ENCODE measurements around the gene CSTF1.

DNA sequence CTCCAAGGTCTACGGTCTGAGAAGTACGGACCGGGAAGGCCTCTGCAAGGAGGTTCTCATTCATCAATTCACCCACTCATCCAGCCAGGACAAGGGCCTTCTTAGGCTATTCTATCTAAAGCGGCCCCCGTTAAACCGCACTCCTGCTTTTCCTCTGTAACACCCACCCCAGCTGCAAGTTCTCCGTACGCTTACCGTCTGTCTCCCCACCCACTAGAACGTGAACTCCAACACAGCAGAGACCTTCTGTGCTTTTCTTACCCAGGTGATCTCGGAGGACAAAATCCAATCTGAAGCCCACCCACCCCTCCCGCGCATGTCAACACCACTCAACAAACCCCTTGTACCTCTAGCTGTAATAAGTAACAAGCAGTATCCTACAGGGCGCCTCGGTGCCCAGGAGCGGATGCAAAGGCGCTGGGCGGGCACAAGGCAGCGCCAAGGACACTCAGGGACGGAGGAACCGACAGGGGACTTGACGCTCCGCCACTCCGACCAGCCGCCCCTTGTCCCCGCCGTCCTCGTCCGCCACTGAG lies 781 bp upstream of the CSTF1 start:
- TF ChIP-seq CEBPB (IDR thresholded peaks at IDR 0.05) (no peak), NFIC (IDR thresholded peaks at IDR 0.05) (no peak), TAF1 (IDR thresholded peaks at IDR 0.05; ENCODE audit: low read depth) (no peak), YY1 (IDR thresholded peaks at IDR 0.05; ENCODE audit: low read depth) (no peak)
- TF ChIP-seq, protein P1, sequence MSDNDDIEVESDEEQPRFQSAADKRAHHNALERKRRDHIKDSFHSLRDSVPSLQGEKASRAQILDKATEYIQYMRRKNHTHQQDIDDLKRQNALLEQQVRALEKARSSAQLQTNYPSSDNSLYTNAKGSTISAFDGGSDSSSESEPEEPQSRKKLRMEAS (IDR thresholded peaks at IDR 0.05): no peak
- TF ChIP-seq, protein P2, sequence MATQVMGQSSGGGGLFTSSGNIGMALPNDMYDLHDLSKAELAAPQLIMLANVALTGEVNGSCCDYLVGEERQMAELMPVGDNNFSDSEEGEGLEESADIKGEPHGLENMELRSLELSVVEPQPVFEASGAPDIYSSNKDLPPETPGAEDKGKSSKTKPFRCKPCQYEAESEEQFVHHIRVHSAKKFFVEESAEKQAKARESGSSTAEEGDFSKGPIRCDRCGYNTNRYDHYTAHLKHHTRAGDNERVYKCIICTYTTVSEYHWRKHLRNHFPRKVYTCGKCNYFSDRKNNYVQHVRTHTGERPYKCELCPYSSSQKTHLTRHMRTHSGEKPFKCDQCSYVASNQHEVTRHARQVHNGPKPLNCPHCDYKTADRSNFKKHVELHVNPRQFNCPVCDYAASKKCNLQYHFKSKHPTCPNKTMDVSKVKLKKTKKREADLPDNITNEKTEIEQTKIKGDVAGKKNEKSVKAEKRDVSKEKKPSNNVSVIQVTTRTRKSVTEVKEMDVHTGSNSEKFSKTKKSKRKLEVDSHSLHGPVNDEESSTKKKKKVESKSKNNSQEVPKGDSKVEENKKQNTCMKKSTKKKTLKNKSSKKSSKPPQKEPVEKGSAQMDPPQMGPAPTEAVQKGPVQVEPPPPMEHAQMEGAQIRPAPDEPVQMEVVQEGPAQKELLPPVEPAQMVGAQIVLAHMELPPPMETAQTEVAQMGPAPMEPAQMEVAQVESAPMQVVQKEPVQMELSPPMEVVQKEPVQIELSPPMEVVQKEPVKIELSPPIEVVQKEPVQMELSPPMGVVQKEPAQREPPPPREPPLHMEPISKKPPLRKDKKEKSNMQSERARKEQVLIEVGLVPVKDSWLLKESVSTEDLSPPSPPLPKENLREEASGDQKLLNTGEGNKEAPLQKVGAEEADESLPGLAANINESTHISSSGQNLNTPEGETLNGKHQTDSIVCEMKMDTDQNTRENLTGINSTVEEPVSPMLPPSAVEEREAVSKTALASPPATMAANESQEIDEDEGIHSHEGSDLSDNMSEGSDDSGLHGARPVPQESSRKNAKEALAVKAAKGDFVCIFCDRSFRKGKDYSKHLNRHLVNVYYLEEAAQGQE (IDR thresholded peaks at IDR 0.05; ENCODE audit: low read depth): no peak
